ENCODE data around the gene ADAM22. TPM values are rescaled to one million over a fixed set of nuclear protein-coding genes. Genes with fewer than 3 reads are reported as not detected.
A peak's percentile ranks its signal among the peaks of the same experiment; 100 is the strongest.

The ADAM22 gene
- total and polyA plus RNA-seq, 2 experiments from 2014 or later, result 1.6 to 9.8 TPM

DNA sequence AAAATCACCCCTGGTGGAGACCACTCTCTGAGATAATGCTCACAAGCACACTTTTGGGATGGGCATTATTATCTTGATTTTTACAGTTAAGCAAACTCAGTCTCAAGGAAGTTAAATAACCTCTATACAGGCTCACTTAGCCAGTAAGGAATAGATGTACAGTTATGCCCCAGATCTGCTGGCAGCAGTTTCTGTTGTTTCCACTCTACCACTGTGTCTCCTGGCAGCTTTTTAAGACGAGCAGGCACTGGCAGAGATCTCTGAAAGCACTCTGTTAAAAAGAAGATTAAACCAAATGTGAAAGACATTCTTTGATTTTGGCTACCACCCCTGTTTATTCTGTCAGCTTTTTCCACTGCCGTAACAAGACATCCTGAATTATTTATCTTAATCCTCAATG, 212.6 kb downstream of the ADAM22 start:
- Histone ChIP-seq H3K4me3 (no peak overlapping the region), H3K4me2 (no peak overlapping the region), H4K20me1 (ENCODE audit: insufficient read depth, poor library complexity, severe bottlenecking) (no peaks in the 10 kb centered on the region), H3K27ac (peak overlapping the region; percentile 63), H3K36me3 (replicated peaks; ENCODE audit: insufficient read depth, low read depth) (no peaks in the 10 kb centered on the region), H3K9me2 (replicated peaks; ENCODE audit: insufficient read depth) (no peaks in the 10 kb centered on the region), H3K27me3 (no peaks in the 10 kb centered on the region), H3K79me2 (no peaks in the 10 kb centered on the region), H3K9me3 (ENCODE audit: low read depth) (no peaks in the 10 kb centered on the region), H3K4me1 (ENCODE audit: insufficient read depth) (peaks cover 7% of the 10 kb centered on the region), H2AFZ (no peak overlapping the region)
- 63% methylated on average over 2 of the region's 2 CpGs for WGBS (ENCODE audit: low lambda C conversion rate, missing lambda C conversion rate)
- TF ChIP-seq EZH2 (IDR thresholded peaks at IDR 0.05; ENCODE audit: borderline replicate concordance) (no peak), EZH2phosphoT487 (IDR thresholded peaks at IDR 0.05; ENCODE audit: low read depth, severe bottlenecking, unreplicated experiment) (no peak), CTCF (IDR thresholded peaks at IDR 0.05; ENCODE audit: poor library complexity) (no peak)
- DNase-seq (ENCODE audit: low spot score), result peak; percentile 19

DNA sequence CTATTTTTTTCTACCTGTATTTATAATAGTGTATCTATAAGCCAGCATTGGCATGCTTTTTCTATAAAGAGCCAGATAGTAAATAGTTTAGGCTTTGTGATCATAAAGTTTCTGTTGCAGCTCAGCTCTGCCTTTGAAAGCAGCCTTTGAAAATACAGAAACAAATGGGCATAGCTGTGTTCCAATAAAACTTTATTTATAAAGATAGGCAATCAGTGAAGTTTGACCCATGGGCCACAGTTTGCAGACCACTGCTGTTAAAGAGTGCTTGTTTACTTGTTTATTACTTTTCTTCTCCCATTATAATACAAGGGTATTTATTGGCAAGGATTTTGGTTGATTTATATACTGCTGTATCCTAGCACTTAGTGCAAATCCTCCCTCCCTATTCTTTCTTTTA, 213.3 kb downstream of the ADAM22 start:
- no peaks in the 10 kb centered on the region for H3K27me3 ChIP-seq
- peak overlapping the region; percentile 28 for H3K27ac ChIP-seq
- DNase-seq (ENCODE audit: low spot score), result no peak
- H4K20me1 ChIP-seq (ENCODE audit: insufficient read depth, poor library complexity, severe bottlenecking), result no peaks in the 10 kb centered on the region
- H3K79me2 ChIP-seq, result no peaks in the 10 kb centered on the region
- H3K36me3 ChIP-seq (replicated peaks; ENCODE audit: insufficient read depth, low read depth), result no peaks in the 10 kb centered on the region
- no peak overlapping the region for H3K4me3 ChIP-seq
- H3K9me3 ChIP-seq (ENCODE audit: low read depth), result no peaks in the 10 kb centered on the region
- no peak overlapping the region for H3K4me2 ChIP-seq
- H3K9me2 ChIP-seq (replicated peaks; ENCODE audit: insufficient read depth), result no peaks in the 10 kb centered on the region
- H3K4me1 ChIP-seq (ENCODE audit: insufficient read depth), result peaks cover 7% of the 10 kb centered on the region
- H2AFZ ChIP-seq, result no peak overlapping the region
- TF ChIP-seq EZH2 (IDR thresholded peaks at IDR 0.05; ENCODE audit: borderline replicate concordance) (no peak), EZH2phosphoT487 (IDR thresholded peaks at IDR 0.05; ENCODE audit: low read depth, severe bottlenecking, unreplicated experiment) (no peak), CTCF (IDR thresholded peaks at IDR 0.05; ENCODE audit: poor library complexity) (no peak)

DNA sequence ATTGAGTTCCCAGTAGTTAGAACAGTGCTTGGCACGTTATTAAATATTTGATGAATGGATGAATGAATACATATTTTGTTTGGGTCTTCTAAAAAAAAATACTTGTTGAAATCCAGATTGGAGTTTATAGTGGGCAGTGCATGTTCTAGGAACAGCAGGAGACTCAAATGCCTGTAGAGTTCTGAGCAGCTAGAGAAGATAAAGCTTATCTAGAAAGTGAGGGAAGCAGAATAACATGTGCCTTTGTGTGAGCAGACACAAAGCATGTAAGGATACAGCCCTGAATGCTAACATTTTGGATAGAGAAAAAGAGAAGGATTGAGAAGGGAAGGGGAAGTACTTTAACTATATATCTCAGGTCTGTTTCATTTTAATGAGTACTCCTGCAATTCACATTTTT, 213.9 kb downstream of the ADAM22 start:
- 96% methylated on average over 1 of the region's 1 CpG for WGBS (ENCODE audit: low lambda C conversion rate, missing lambda C conversion rate)
- no peaks in the 10 kb centered on the region for H3K36me3 ChIP-seq (replicated peaks; ENCODE audit: insufficient read depth, low read depth)

More for the DNA sequence above, 213.9 kb downstream of the ADAM22 start:
- Histone ChIP-seq H3K9me3 (ENCODE audit: low read depth) (no peaks in the 10 kb centered on the region), H3K4me1 (ENCODE audit: insufficient read depth) (peaks cover 7% of the 10 kb centered on the region), H4K20me1 (ENCODE audit: insufficient read depth, poor library complexity, severe bottlenecking) (no peaks in the 10 kb centered on the region), H3K9me2 (replicated peaks; ENCODE audit: insufficient read depth) (no peaks in the 10 kb centered on the region), H3K79me2 (no peaks in the 10 kb centered on the region), H3K27ac (no peak overlapping the region), H3K4me2 (no peak overlapping the region), H3K27me3 (no peaks in the 10 kb centered on the region), H3K4me3 (no peak overlapping the region), H2AFZ (no peak overlapping the region)
- TF ChIP-seq EZH2 (IDR thresholded peaks at IDR 0.05; ENCODE audit: borderline replicate concordance) (no peak), EZH2phosphoT487 (IDR thresholded peaks at IDR 0.05; ENCODE audit: low read depth, severe bottlenecking, unreplicated experiment) (no peak), CTCF (IDR thresholded peaks at IDR 0.05; ENCODE audit: poor library complexity) (no peak)
- no peak for DNase-seq (ENCODE audit: low spot score)

Data from hepatocyte (in vitro differentiated cells).